Right cardiac atrium (tissue), 5 donors: ENCODE measurements around the gene TRAPPC2L. TPM values are rescaled to one million over a fixed set of nuclear protein-coding genes. Genes with fewer than 3 reads are reported as not detected.

Source experiments
- ATAC-seq, 2 donors: fragments of 200-7000 bp; cut with Tn5 transposase; one replicate each; pipeline versions ENCODE4 v1.8.0 to v1.9.1; 2020; ENCODE audit warnings: moderate library complexity in 2 of 2, mild to moderate bottlenecking in 1 of 2
- DNase-seq, 3 donors: peaks; one replicate each; pipeline ENCODE4 v3.0.0-alpha.2; 2020
- H3K27ac ChIP-seq: one replicate; pipeline ENCODE4 v1.5.1; 2013; ENCODE audit warnings: mild to moderate bottlenecking, low read length, control low read depth, moderate library complexity
- H3K27me3 ChIP-seq: one replicate; pipeline ENCODE4 v1.6.1; 2013; ENCODE audit not compliant: control insufficient read depth, insufficient read depth
- H3K4me1 ChIP-seq: one replicate; pipeline ENCODE4 v1.6.1; 2013; ENCODE audit warnings: low read length; ENCODE audit not compliant: control insufficient read depth, insufficient read depth
- H3K4me3 ChIP-seq: one replicate; pipeline ENCODE4 v1.5.1; 2013; ENCODE audit warnings: low read length, control low read depth
- H3K9me3 ChIP-seq: one replicate; pipeline ENCODE4 v1.6.1; 2013; ENCODE audit warnings: low read length; ENCODE audit not compliant: control insufficient read depth
- WGBS: extraction: QIAGEN DNeasy Blood & Tissue Kit; methylation state at CpG from one replicate; pipeline ENCODE4 v1.1.7; 2013; 5-methylcytosine and 5-hydroxymethylcytosine counted together
- intact Hi-C, 4 donors: fragments of 100-400 bp; cut with DNase I; formaldehyde crosslinking; loops; one replicate each; pipeline versions ENCODE4 v1.11.0 to v1.14.0; 2022 to 2023
- polyA plus RNA-seq: library from polyadenylated mRNA; stranded (reverse); fragments of 200-250 nt; gene quantifications from one replicate; pipeline ENCODE4 v1.2.3, GENCODE V29; 2013
- total RNA-seq, 4 donors: library from RNA; stranded (reverse); fragmentation: NEBNext Ultra II Directional; extraction: Animal tissue kit (Norgen Biotek cat#: 25700); gene quantifications; one replicate each; pipeline ENCODE4 v1.2.1, GENCODE V29; 2021
- donor health status: healthy with polysubstance abuse.
- donor health status: DM: no; HTN: yes; CAD: no.
- donor health status: DM: no; HTN: no; CAD: no.
- donor health status: DM: no; HTN: yes; CAD: no; lungs with severe emphysema.
- donor health status: DM: yes; HTN: yes; CAD: no.

TRAPPC2L gene
- total and polyA plus RNA-seq, 5 donors: 43.7 to 61.5 (median 49.6) TPM

GRCh38 chr16:88853325-88853941, 3.5 kb upstream of the TRAPPC2L start:
- DNase-seq (peak in 1 of 3 donors; percentile 70), ATAC-seq (no peak)
- Histone ChIP-seq H3K27me3 (no peaks in the 10 kb centered on the region), H3K4me1 (peaks cover 5% of the 10 kb centered on the region), H3K9me3 (no peaks in the 10 kb centered on the region), H3K4me3 (no peak overlapping the region), H3K27ac (no peak overlapping the region)
- intact Hi-C loops: no loop called here
- 79% methylated on average over 17 of the region's 17 CpGs for WGBS

- Histone ChIP-seq H3K4me1 (peaks cover 5% of the 10 kb centered on the region), H3K4me3 (no peak overlapping the region), H3K9me3 (no peaks in the 10 kb centered on the region), H3K27me3 (no peaks in the 10 kb centered on the region), H3K27ac (no peak overlapping the region)
- WGBS: 71% methylated on average over 20 of the region's 20 CpGs
- intact Hi-C loops: no loop called here
- DNase-seq (peak in 1 of 3 donors; percentile 58), ATAC-seq (no peak)
Observed at GRCh38 chr16:88854306-88855111, 2.4 kb upstream of the TRAPPC2L start.

- WGBS: 87% methylated on average over 8 of the region's 8 CpGs
- no peaks in the 10 kb centered on the region for H3K9me3 ChIP-seq
- H3K27ac ChIP-seq: no peak overlapping the region
- ATAC-seq (no peak), DNase-seq (no peak)
- H3K4me1 ChIP-seq: peaks cover 5% of the 10 kb centered on the region
- no peak overlapping the region for H3K4me3 ChIP-seq
- intact Hi-C loops: no loop called here
- H3K27me3 ChIP-seq: no peaks in the 10 kb centered on the region
Observed at GRCh38 chr16:88855176-88855575, 1.8 kb upstream of the TRAPPC2L start.

- Histone ChIP-seq H3K27me3 (no peaks in the 10 kb centered on the region), H3K4me1 (peaks cover 5% of the 10 kb centered on the region), H3K27ac (no peak overlapping the region), H3K4me3 (peak overlapping the region; percentile 63), H3K9me3 (no peaks in the 10 kb centered on the region)
- WGBS: 86% methylated on average over 13 of the region's 13 CpGs
- DNase-seq (peak in 1 of 3 donors; percentile 64), ATAC-seq (no peak)
- intact Hi-C loops: no loop called here
Observed at GRCh38 chr16:88855736-88856121, 1.2 kb upstream of the TRAPPC2L start.

- H3K4me3 ChIP-seq: peak overlapping the region; percentile 63
- WGBS: 12% methylated on average over 49 of the region's 53 CpGs
- ATAC-seq (peak; percentile 7 to 24), DNase-seq (peak; percentile 44 to 80 (median 75))
- no peaks in the 10 kb centered on the region for H3K9me3 ChIP-seq
- peak overlapping the region; percentile 34 for H3K27ac ChIP-seq
- intact Hi-C loops: no loop called here
- peaks cover 5% of the 10 kb centered on the region for H3K4me1 ChIP-seq
- H3K27me3 ChIP-seq: no peaks in the 10 kb centered on the region
Observed at GRCh38 chr16:88856122-88856827, 652 bp upstream of the TRAPPC2L start.

GRCh38 chr16:88857728-88858339, 907 bp downstream of the TRAPPC2L start:
- Histone ChIP-seq H3K27ac (peak overlapping the region; percentile 58), H3K9me3 (no peaks in the 10 kb centered on the region), H3K4me3 (peak overlapping the region; percentile 78), H3K27me3 (no peaks in the 10 kb centered on the region), H3K4me1 (peaks cover 5% of the 10 kb centered on the region)
- WGBS: 16% methylated on average over 12 of the region's 12 CpGs
- DNase-seq: peak; percentile 80 to 94 (median 90)
- ATAC-seq: peak; percentile 69 to 70
- intact Hi-C loops: no loop called here

GRCh38 chr16:88859381-88860091, 2.6 kb downstream of the TRAPPC2L start:
- Histone ChIP-seq H3K4me1 (peaks cover 5% of the 10 kb centered on the region), H3K9me3 (no peaks in the 10 kb centered on the region), H3K4me3 (no peak overlapping the region), H3K27ac (no peak overlapping the region), H3K27me3 (no peaks in the 10 kb centered on the region)
- intact Hi-C loops: no loop called here
- DNase-seq (no peak), ATAC-seq (no peak)
- WGBS: 91% methylated on average over 20 of the region's 20 CpGs

GRCh38 chr16:88861359-88861758, 4.4 kb downstream of the TRAPPC2L start:
- DNase-seq (peak in 1 of 3 donors; percentile 53), ATAC-seq (no peak)
- no peaks in the 10 kb centered on the region for H3K27me3 ChIP-seq
- no peak overlapping the region for H3K4me3 ChIP-seq
- peaks cover 5% of the 10 kb centered on the region for H3K4me1 ChIP-seq
- intact Hi-C loops: no loop called here
- H3K9me3 ChIP-seq: no peaks in the 10 kb centered on the region
- WGBS: 94% methylated on average over 19 of the region's 19 CpGs
- H3K27ac ChIP-seq: no peak overlapping the region

GRCh38 chr16:88862968-88863367, 6.0 kb downstream of the TRAPPC2L start:
- Histone ChIP-seq H3K27me3 (no peaks in the 10 kb centered on the region), H3K4me3 (no peak overlapping the region), H3K27ac (no peak overlapping the region), H3K4me1 (peaks cover 3% of the 10 kb centered on the region), H3K9me3 (no peaks in the 10 kb centered on the region)
- intact Hi-C loops: no loop called here
- 90% methylated on average over 25 of the region's 25 CpGs for WGBS
- DNase-seq: no peak
- no peak for ATAC-seq

GRCh38 chr16:88863426-88863825, 6.5 kb downstream of the TRAPPC2L start:
- H3K4me3 ChIP-seq: no peak overlapping the region
- no peaks in the 10 kb centered on the region for H3K9me3 ChIP-seq
- no peaks in the 10 kb centered on the region for H3K4me1 ChIP-seq
- H3K27ac ChIP-seq: no peak overlapping the region
- H3K27me3 ChIP-seq: no peaks in the 10 kb centered on the region
- intact Hi-C loops: no loop called here
- ATAC-seq (no peak), DNase-seq (peak in 1 of 3 donors; percentile 60)
- WGBS: 88% methylated on average over 13 of the region's 13 CpGs
